ENCODE results near the gene SIAH2. TPM values are rescaled to one million over a fixed set of nuclear protein-coding genes. Genes with fewer than 3 reads are reported as not detected.

Gene SIAH2
- total RNA-seq, 3 donors from 2014 or later = 37.4 to 40.3 (median 39.1) TPM

- TF ChIP-seq POLR2AphosphoS5 (IDR thresholded peaks at IDR 0.05) (no peak), POLR2A (IDR thresholded peaks at IDR 0.05) (no peak), CTCF (IDR thresholded peaks at IDR 0.05) (no peak)
- no peak for DNase-seq (ENCODE audit: low spot score in 2 of 2)
- intact Hi-C loops (cut with DNase I; ENCODE audit: low total_unique reads) = no loop called here
These were observed 21.2 kb upstream of the SIAH2 start for GRCh38 chr3:150783920-150784746.

GRCh38 chr3:150783316-150783715, 20.3 kb upstream of the SIAH2 start:
- Histone ChIP-seq H3K36me3 (no peaks in the 10 kb centered on the region), H3K4me3 (no peak overlapping the region), H3K27ac (no peak overlapping the region), H3K9me3 (no peaks in the 10 kb centered on the region), H3K4me1 (no peaks in the 10 kb centered on the region), H3K27me3 (no peaks in the 10 kb centered on the region)
- no peak for DNase-seq (ENCODE audit: low spot score in 2 of 2)
- TF ChIP-seq POLR2A (IDR thresholded peaks at IDR 0.05) = no peak
- TF ChIP-seq CTCF (IDR thresholded peaks at IDR 0.05) = no peak
- TF ChIP-seq POLR2AphosphoS5 (IDR thresholded peaks at IDR 0.05) = no peak
- intact Hi-C loops (cut with DNase I; ENCODE audit: low total_unique reads) = no loop called here

More at GRCh38 chr3:150783920-150784746, 21.2 kb upstream of the SIAH2 start:
- no peaks in the 10 kb centered on the region for H3K4me1 ChIP-seq
- H3K27ac ChIP-seq = no peak overlapping the region
- H3K27me3 ChIP-seq = no peaks in the 10 kb centered on the region
- no peaks in the 10 kb centered on the region for H3K36me3 ChIP-seq
- H3K9me3 ChIP-seq = no peaks in the 10 kb centered on the region
- no peak overlapping the region for H3K4me3 ChIP-seq

GRCh38 chr3:150779402-150779858, 16.5 kb upstream of the SIAH2 start:
- H3K4me1 ChIP-seq = no peaks in the 10 kb centered on the region
- no peaks in the 10 kb centered on the region for H3K36me3 ChIP-seq
- no peaks in the 10 kb centered on the region for H3K9me3 ChIP-seq
- DNase-seq (ENCODE audit: low spot score in 2 of 2) = no peak
- no peak overlapping the region for H3K4me3 ChIP-seq
- no peak overlapping the region for H3K27ac ChIP-seq
- TF ChIP-seq CTCF (IDR thresholded peaks at IDR 0.05) = no peak
- TF ChIP-seq POLR2A (IDR thresholded peaks at IDR 0.05) = no peak
- TF ChIP-seq POLR2AphosphoS5 (IDR thresholded peaks at IDR 0.05) = no peak
- intact Hi-C loops (cut with DNase I; ENCODE audit: low total_unique reads) = no loop called here
- no peaks in the 10 kb centered on the region for H3K27me3 ChIP-seq

GRCh38 chr3:150778793-150779401, 15.9 kb upstream of the SIAH2 start:
- Histone ChIP-seq H3K27me3 (no peaks in the 10 kb centered on the region), H3K9me3 (no peaks in the 10 kb centered on the region), H3K4me3 (no peak overlapping the region), H3K4me1 (no peaks in the 10 kb centered on the region), H3K27ac (no peak overlapping the region), H3K36me3 (no peaks in the 10 kb centered on the region)
- DNase-seq (ENCODE audit: low spot score in 2 of 2) = no peak
- intact Hi-C loops (cut with DNase I; ENCODE audit: low total_unique reads) = no loop called here
- TF ChIP-seq POLR2AphosphoS5 (IDR thresholded peaks at IDR 0.05) (no peak), POLR2A (IDR thresholded peaks at IDR 0.05) (no peak)

- DNase-seq (ENCODE audit: low spot score in 2 of 2) = no peak
- intact Hi-C loops (cut with DNase I; ENCODE audit: low total_unique reads) = no loop called here
- no peak for TF ChIP-seq CTCF (IDR thresholded peaks at IDR 0.05)
- Histone ChIP-seq H3K9me3 (no peaks in the 10 kb centered on the region), H3K4me1 (no peaks in the 10 kb centered on the region), H3K36me3 (no peaks in the 10 kb centered on the region), H3K27me3 (no peaks in the 10 kb centered on the region), H3K4me3 (no peak overlapping the region), H3K27ac (no peak overlapping the region)
These were observed 12.1 kb upstream of the SIAH2 start for GRCh38 chr3:150775001-150775599.

Measured in breast epithelium (tissue), 4 donors.